Gastroesophageal sphincter (tissue), 3 donors: ENCODE data around the gene CKAP4.
A peak's percentile ranks its signal among the peaks of the same experiment; 100 is the strongest.

Source experiments
- POLR2A ChIP-seq, 2 donors: fragments of 450-650 bp; IDR thresholded peaks; one replicate each; pipeline ENCODE4 v1.6.1; 2017; ENCODE audit warnings: antibody characterized with exemption in 2 of 2, mild to moderate bottlenecking in 2 of 2, moderate library complexity in 1 of 2
- POLR2AphosphoS5 ChIP-seq: sonication (generic); formaldehyde crosslinking; IDR thresholded peaks from one replicate; pipeline ENCODE4 v1.6.1; 2017; ENCODE audit warnings: antibody characterized with exemption
- TF ChIP-seq, protein P1 (sequence below), 4 experiments: fragments of 200-600 bp in 2 of 4; fragments of 450-650 bp in 2 of 4; sonication (generic) in 1 of 4; IDR thresholded peaks; one replicate each; pipeline ENCODE4 v1.5.1; 2017 to 2019; ENCODE audit warnings: antibody characterized with exemption in 4 of 4, mild to moderate bottlenecking in 2 of 4, moderate library complexity in 2 of 4

GRCh38 chr12:106223485-106224354, 24.1 kb downstream of the CKAP4 start:
- TF ChIP-seq, protein P1, sequence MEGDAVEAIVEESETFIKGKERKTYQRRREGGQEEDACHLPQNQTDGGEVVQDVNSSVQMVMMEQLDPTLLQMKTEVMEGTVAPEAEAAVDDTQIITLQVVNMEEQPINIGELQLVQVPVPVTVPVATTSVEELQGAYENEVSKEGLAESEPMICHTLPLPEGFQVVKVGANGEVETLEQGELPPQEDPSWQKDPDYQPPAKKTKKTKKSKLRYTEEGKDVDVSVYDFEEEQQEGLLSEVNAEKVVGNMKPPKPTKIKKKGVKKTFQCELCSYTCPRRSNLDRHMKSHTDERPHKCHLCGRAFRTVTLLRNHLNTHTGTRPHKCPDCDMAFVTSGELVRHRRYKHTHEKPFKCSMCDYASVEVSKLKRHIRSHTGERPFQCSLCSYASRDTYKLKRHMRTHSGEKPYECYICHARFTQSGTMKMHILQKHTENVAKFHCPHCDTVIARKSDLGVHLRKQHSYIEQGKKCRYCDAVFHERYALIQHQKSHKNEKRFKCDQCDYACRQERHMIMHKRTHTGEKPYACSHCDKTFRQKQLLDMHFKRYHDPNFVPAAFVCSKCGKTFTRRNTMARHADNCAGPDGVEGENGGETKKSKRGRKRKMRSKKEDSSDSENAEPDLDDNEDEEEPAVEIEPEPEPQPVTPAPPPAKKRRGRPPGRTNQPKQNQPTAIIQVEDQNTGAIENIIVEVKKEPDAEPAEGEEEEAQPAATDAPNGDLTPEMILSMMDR (IDR thresholded peaks at IDR 0.05) = peak; percentile 89 to 97 (median 91)
- no peak for TF ChIP-seq POLR2A (IDR thresholded peaks at IDR 0.05)
- peak; percentile 11 for TF ChIP-seq POLR2AphosphoS5
